Activated T-cell treated with anti-CD3 and anti-CD28 coated beads, Interleukin-2, amount 50 U/mL, for 72 hours (primary cell): Measurements from ENCODE around the gene E2F1. TPM values are rescaled to one million over a fixed set of nuclear protein-coding genes. Genes with fewer than 3 reads are reported as not detected.
"Not testable (repeated sequence)": the region's sequence is repeated elsewhere in the genome, so short reads cannot be mapped to it uniquely, and the experiment has no call there.

Experiments
- ATAC-seq, 2 donors: fragments of 150-1000 bp; cut with Tn5 transposase; replicated peaks in 1 of 2; 2 replicates each; pipeline ENCODE4 v1.10.0; 2021; ENCODE audit warnings: moderate library complexity in 2 of 2, mild to moderate bottlenecking in 1 of 2
- DNase-seq, 2 donors: peaks; one replicate each; pipeline ENCODE4 v3.0.0; 2021 to 2022; ENCODE audit warnings: mixed read lengths in 1 of 2
- H3K27ac Mint-ChIP-seq: one replicate; pipeline ENCODE4 v1.8.0; 2022; ENCODE audit warnings: mild to moderate bottlenecking, moderate library complexity, mixed read lengths
- H3K27me3 Mint-ChIP-seq: one replicate; pipeline ENCODE4 v1.8.0; 2022; ENCODE audit warnings: low read depth, mixed read lengths
- H3K36me3 Mint-ChIP-seq, 2 donors: one replicate each; pipeline ENCODE4 v1.8.0; 2022; ENCODE audit warnings: mixed read lengths in 2 of 2, mild to moderate bottlenecking in 1 of 2; ENCODE audit not compliant: insufficient read depth in 2 of 2
- H3K4me1 Mint-ChIP-seq: one replicate; pipeline ENCODE4 v1.8.0; 2022; ENCODE audit warnings: low read depth, mixed read lengths
- H3K4me3 Mint-ChIP-seq, 2 donors: one replicate each; pipeline ENCODE4 v1.8.0; 2022; ENCODE audit warnings: mild to moderate bottlenecking in 2 of 2, mixed read lengths in 2 of 2, moderate library complexity in 2 of 2
- H3K9me3 Mint-ChIP-seq, 2 donors: one replicate each; pipeline ENCODE4 v1.8.0; 2022; ENCODE audit warnings: mixed read lengths in 2 of 2
- total RNA-seq, 2 donors: library from RNA; stranded (reverse); gene quantifications; one replicate each; pipeline ENCODE4 v1.2.3, GENCODE V29; 2022

E2F1 gene
- total RNA-seq, 2 donors from 2014 or later = 64.5 to 81.5 TPM

- peaks cover 0 to 5% of the 10 kb centered on the region in 2 donors for H3K36me3 Mint-ChIP-seq
- H3K27ac Mint-ChIP-seq = no peak overlapping the region
- no peak overlapping the region for H3K4me3 Mint-ChIP-seq
- ATAC-seq = no peak
- peaks cover 8% of the 10 kb centered on the region for H3K4me1 Mint-ChIP-seq
- H3K9me3 Mint-ChIP-seq = no peaks in the 10 kb centered on the region
- H3K27me3 Mint-ChIP-seq = no peaks in the 10 kb centered on the region
- DNase-seq = no peak
Observed at GRCh38 chr20:33635341-33635740, 50.8 kb downstream of the E2F1 start.

GRCh38 chr20:33631910-33632309, 54.3 kb downstream of the E2F1 start:
- not testable (repeated sequence) for ATAC-seq, H3K36me3 Mint-ChIP-seq, DNase-seq, H3K27ac Mint-ChIP-seq, H3K9me3 Mint-ChIP-seq, H3K27me3 Mint-ChIP-seq, H3K4me1 Mint-ChIP-seq, H3K4me3 Mint-ChIP-seq

GRCh38 chr20:33630507-33630906, 55.7 kb downstream of the E2F1 start:
- no peak for DNase-seq
- peaks cover 0 to 2% of the 10 kb centered on the region in 2 donors for H3K36me3 Mint-ChIP-seq
- H3K27ac Mint-ChIP-seq = no peak overlapping the region
- H3K9me3 Mint-ChIP-seq = no peaks in the 10 kb centered on the region
- no peak overlapping the region for H3K4me3 Mint-ChIP-seq
- no peaks in the 10 kb centered on the region for H3K27me3 Mint-ChIP-seq
- no peak for ATAC-seq
- peaks cover 8% of the 10 kb centered on the region for H3K4me1 Mint-ChIP-seq

GRCh38 chr20:33629979-33630378, 56.2 kb downstream of the E2F1 start:
- DNase-seq = no peak
- H3K4me3 Mint-ChIP-seq = no peak overlapping the region
- peaks cover 8% of the 10 kb centered on the region for H3K4me1 Mint-ChIP-seq
- H3K27me3 Mint-ChIP-seq = no peaks in the 10 kb centered on the region
- H3K36me3 Mint-ChIP-seq = peaks cover 0 to 6% of the 10 kb centered on the region in 2 donors
- no peak overlapping the region for H3K27ac Mint-ChIP-seq
- H3K9me3 Mint-ChIP-seq = no peaks in the 10 kb centered on the region
- no peak for ATAC-seq

GRCh38 chr20:33629533-33629932, 56.7 kb downstream of the E2F1 start:
- Mint-ChIP-seq H3K27ac (peak overlapping the region; percentile 31), H3K4me3 (no peak overlapping the region), H3K9me3 (no peaks in the 10 kb centered on the region), H3K27me3 (no peaks in the 10 kb centered on the region), H3K36me3 (peaks cover 0 to 7% of the 10 kb centered on the region in 2 donors), H3K4me1 (peaks cover 9% of the 10 kb centered on the region)
- DNase-seq (no peak), ATAC-seq (no peak)

- H3K9me3 Mint-ChIP-seq = no peaks in the 10 kb centered on the region
- peak overlapping the region; percentile 38 for H3K27ac Mint-ChIP-seq
- ATAC-seq (no peak), DNase-seq (no peak)
- H3K4me1 Mint-ChIP-seq = peaks cover 4% of the 10 kb centered on the region
- no peaks in the 10 kb centered on the region for H3K27me3 Mint-ChIP-seq
- peaks cover 0 to 13% of the 10 kb centered on the region in 2 donors for H3K36me3 Mint-ChIP-seq
- H3K4me3 Mint-ChIP-seq = no peak overlapping the region
Observed at GRCh38 chr20:33627577-33628216, 58.5 kb downstream of the E2F1 start.

GRCh38 chr20:33626190-33626589, 60.0 kb downstream of the E2F1 start:
- Mint-ChIP-seq H3K27me3 (no peaks in the 10 kb centered on the region), H3K4me1 (peaks cover 4% of the 10 kb centered on the region), H3K4me3 (no peak overlapping the region), H3K27ac (no peak overlapping the region), H3K9me3 (no peaks in the 10 kb centered on the region), H3K36me3 (peaks cover 0 to 13% of the 10 kb centered on the region in 2 donors)
- ATAC-seq = no peak
- no peak for DNase-seq

Other genes starting within 250 kb of the E2F1 start
- 1 to 10 TPM; 2.2 to 3.7 TPM for gene SNTA1, start 242.6 kb downstream of the E2F1 start, total RNA-seq
- 10 to 100 TPM; 14.4 to 15.7 TPM for gene CBFA2T2, start 196.3 kb downstream of the E2F1 start, total RNA-seq
- gene C20orf144, start 24.1 kb downstream of the E2F1 start, total RNA-seq = under 1 TPM; 0.17 to 0.23 TPM
- 1 to 10 TPM; 1.4 to 1.8 TPM for gene ACTL10, start 19.4 kb downstream of the E2F1 start, total RNA-seq
- 10 to 100 TPM; 18.5 to 18.8 TPM for gene NECAB3, start 12.0 kb downstream of the E2F1 start, total RNA-seq
- gene PXMP4, start 33.9 kb upstream of the E2F1 start, total RNA-seq = 10 to 100 TPM; 12.8 to 16.9 TPM
- 1 to 10 TPM; 3.0 to 3.3 TPM for gene ZNF341, start 45.6 kb upstream of the E2F1 start, total RNA-seq
- gene CHMP4B, start 125.0 kb upstream of the E2F1 start, total RNA-seq = 100 to 1,000 TPM; 102 to 104 TPM